ENCODE measurements around the gene SDF2L1.
A peak's percentile ranks its signal among the peaks of the same experiment; 100 is the strongest.

SDF2L1 gene

GRCh38 chr22:21652010-21652546 is 10.0 kb downstream of the SDF2L1 start:
- WGBS (ENCODE audit: extremely low coverage, insufficient coverage, low lambda C conversion rate), result no CpG with 5 or more reads among the region's 44 CpGs
- Histone ChIP-seq H3K4me2 (ENCODE audit: low read length) (peak overlapping the region; percentile 64), H4K8ac (ENCODE audit: low read depth, low read length) (no peak overlapping the region), H3K4me1 (ENCODE audit: control insufficient read depth, low read depth, low read length) (peaks cover 6% of the 10 kb centered on the region), H2BK5ac (ENCODE audit: low read length) (peak overlapping the region; percentile 82), H3K79me1 (ENCODE audit: low read length) (peaks cover 4% of the 10 kb centered on the region), H3K9ac (ENCODE audit: low read length) (peak overlapping the region; percentile 95), H3K27me3 (ENCODE audit: insufficient read depth, low read length, poor library complexity) (no peaks in the 10 kb centered on the region), H3K18ac (ENCODE audit: low read length) (peak overlapping the region; percentile 78), H2BK120ac (ENCODE audit: low read depth, low read length) (peak overlapping the region; percentile 49), H3K79me2 (ENCODE audit: control insufficient read depth, insufficient read depth, low read length) (no peaks in the 10 kb centered on the region), H3K56ac (ENCODE audit: low read length) (peak overlapping the region; percentile 97), H2BK15ac (replicated peaks; ENCODE audit: low read depth) (no peak overlapping the region), H3K23ac (ENCODE audit: low read length) (peak overlapping the region; percentile 66), H3K27ac (ENCODE audit: low read depth, low read length) (peak overlapping the region; percentile 83), H3K4ac (ENCODE audit: low read depth, low read length) (peak overlapping the region; percentile 65), H2AK5ac (ENCODE audit: low read length) (no peak overlapping the region), H3K4me3 (ENCODE audit: low read length) (peak overlapping the region; percentile 82), H3K36me3 (ENCODE audit: control insufficient read depth, insufficient read depth, low read length) (peaks cover 2% of the 10 kb centered on the region), H4K5ac (ENCODE audit: low read length) (no peak overlapping the region)
- peak; percentile 93 for DNase-seq

- H3K4me2 ChIP-seq (ENCODE audit: low read length), result peak overlapping the region; percentile 64
- H3K4me3 ChIP-seq (ENCODE audit: low read length), result peak overlapping the region; percentile 82
- no peak overlapping the region for H4K5ac ChIP-seq (ENCODE audit: low read length)
- H3K79me2 ChIP-seq (ENCODE audit: control insufficient read depth, insufficient read depth, low read length), result no peaks in the 10 kb centered on the region
- H2BK5ac ChIP-seq (ENCODE audit: low read length), result no peak overlapping the region
- peaks cover 2% of the 10 kb centered on the region for H3K36me3 ChIP-seq (ENCODE audit: control insufficient read depth, insufficient read depth, low read length)
- H4K8ac ChIP-seq (ENCODE audit: low read depth, low read length), result no peak overlapping the region
- H3K27me3 ChIP-seq (ENCODE audit: insufficient read depth, low read length, poor library complexity), result no peaks in the 10 kb centered on the region
- peak; percentile 43 for DNase-seq
- H3K9ac ChIP-seq (ENCODE audit: low read length), result peak overlapping the region; percentile 95
- H2BK120ac ChIP-seq (ENCODE audit: low read depth, low read length), result no peak overlapping the region
- H3K23ac ChIP-seq (ENCODE audit: low read length), result peak overlapping the region; percentile 66
- H3K56ac ChIP-seq (ENCODE audit: low read length), result peak overlapping the region; percentile 97
- no peak overlapping the region for H2AK5ac ChIP-seq (ENCODE audit: low read length)
- H3K18ac ChIP-seq (ENCODE audit: low read length), result peak overlapping the region; percentile 78
- peaks cover 6% of the 10 kb centered on the region for H3K4me1 ChIP-seq (ENCODE audit: control insufficient read depth, low read depth, low read length)
- peaks cover 4% of the 10 kb centered on the region for H3K79me1 ChIP-seq (ENCODE audit: low read length)
- no peak overlapping the region for H2BK15ac ChIP-seq (replicated peaks; ENCODE audit: low read depth)
- WGBS (ENCODE audit: extremely low coverage, insufficient coverage, low lambda C conversion rate), result no CpG with 5 or more reads among the region's 40 CpGs
- H3K4ac ChIP-seq (ENCODE audit: low read depth, low read length), result peak overlapping the region; percentile 65
- peak overlapping the region; percentile 65 for H3K27ac ChIP-seq (ENCODE audit: low read depth, low read length)
Measured at GRCh38 chr22:21652547-21653545, 10.7 kb downstream of the SDF2L1 start.

GRCh38 chr22:21657020-21657359 is 14.9 kb downstream of the SDF2L1 start:
- H3K9ac ChIP-seq (ENCODE audit: low read length), result peak overlapping the region; percentile 10
- H3K4me2 ChIP-seq (ENCODE audit: low read length), result peak overlapping the region; percentile 18
- H2AK5ac ChIP-seq (ENCODE audit: low read length), result no peak overlapping the region
- no peak overlapping the region for H2BK5ac ChIP-seq (ENCODE audit: low read length)
- no peaks in the 10 kb centered on the region for H3K79me2 ChIP-seq (ENCODE audit: control insufficient read depth, insufficient read depth, low read length)
- no peak overlapping the region for H3K18ac ChIP-seq (ENCODE audit: low read length)
- peaks cover 4% of the 10 kb centered on the region for H3K79me1 ChIP-seq (ENCODE audit: low read length)
- no peak overlapping the region for H3K23ac ChIP-seq (ENCODE audit: low read length)
- peaks cover 2% of the 10 kb centered on the region for H3K4me1 ChIP-seq (ENCODE audit: control insufficient read depth, low read depth, low read length)
- no peak overlapping the region for H3K4ac ChIP-seq (ENCODE audit: low read depth, low read length)
- H3K27ac ChIP-seq (ENCODE audit: low read depth, low read length), result no peak overlapping the region
- H3K4me3 ChIP-seq (ENCODE audit: low read length), result no peak overlapping the region
- no peak overlapping the region for H4K5ac ChIP-seq (ENCODE audit: low read length)
- no peak overlapping the region for H2BK120ac ChIP-seq (ENCODE audit: low read depth, low read length)
- no peak overlapping the region for H4K8ac ChIP-seq (ENCODE audit: low read depth, low read length)
- peak overlapping the region; percentile 30 for H3K56ac ChIP-seq (ENCODE audit: low read length)
- H2BK15ac ChIP-seq (replicated peaks; ENCODE audit: low read depth), result no peak overlapping the region
- H3K36me3 ChIP-seq (ENCODE audit: control insufficient read depth, insufficient read depth, low read length), result peaks cover 2% of the 10 kb centered on the region
- peak; percentile 57 for DNase-seq
- no CpG with 5 or more reads among the region's 17 CpGs for WGBS (ENCODE audit: extremely low coverage, insufficient coverage, low lambda C conversion rate)
- no peaks in the 10 kb centered on the region for H3K27me3 ChIP-seq (ENCODE audit: insufficient read depth, low read length, poor library complexity)

- H2BK120ac ChIP-seq (ENCODE audit: low read depth, low read length), result no peak overlapping the region
- H4K8ac ChIP-seq (ENCODE audit: low read depth, low read length), result no peak overlapping the region
- H3K4ac ChIP-seq (ENCODE audit: low read depth, low read length), result no peak overlapping the region
- H3K4me2 ChIP-seq (ENCODE audit: low read length), result peak overlapping the region; percentile 32
- H3K79me1 ChIP-seq (ENCODE audit: low read length), result peaks cover 4% of the 10 kb centered on the region
- no peak overlapping the region for H2BK5ac ChIP-seq (ENCODE audit: low read length)
- H3K56ac ChIP-seq (ENCODE audit: low read length), result peak overlapping the region; percentile 84
- peak overlapping the region; percentile 68 for H3K9ac ChIP-seq (ENCODE audit: low read length)
- peaks cover 2% of the 10 kb centered on the region for H3K4me1 ChIP-seq (ENCODE audit: control insufficient read depth, low read depth, low read length)
- peaks cover 2% of the 10 kb centered on the region for H3K36me3 ChIP-seq (ENCODE audit: control insufficient read depth, insufficient read depth, low read length)
- H2BK15ac ChIP-seq (replicated peaks; ENCODE audit: low read depth), result no peak overlapping the region
- no peak overlapping the region for H3K18ac ChIP-seq (ENCODE audit: low read length)
- H3K79me2 ChIP-seq (ENCODE audit: control insufficient read depth, insufficient read depth, low read length), result no peaks in the 10 kb centered on the region
- WGBS (ENCODE audit: extremely low coverage, insufficient coverage, low lambda C conversion rate), result no CpG with 5 or more reads among the region's 79 CpGs
- H3K27ac ChIP-seq (ENCODE audit: low read depth, low read length), result peak overlapping the region; percentile 75
- no peaks in the 10 kb centered on the region for H3K27me3 ChIP-seq (ENCODE audit: insufficient read depth, low read length, poor library complexity)
- peak overlapping the region; percentile 48 for H3K23ac ChIP-seq (ENCODE audit: low read length)
- H4K5ac ChIP-seq (ENCODE audit: low read length), result no peak overlapping the region
- H2AK5ac ChIP-seq (ENCODE audit: low read length), result no peak overlapping the region
- peak overlapping the region; percentile 6 for H3K4me3 ChIP-seq (ENCODE audit: low read length)
- DNase-seq, result peak; percentile 77
Measured at GRCh38 chr22:21657360-21658032, 15.4 kb downstream of the SDF2L1 start.

- no peak overlapping the region for H2BK15ac ChIP-seq (replicated peaks; ENCODE audit: low read depth)
- no peak overlapping the region for H3K4me3 ChIP-seq (ENCODE audit: low read length)
- no peaks in the 10 kb centered on the region for H3K27me3 ChIP-seq (ENCODE audit: insufficient read depth, low read length, poor library complexity)
- H2AK5ac ChIP-seq (ENCODE audit: low read length), result no peak overlapping the region
- H3K4me1 ChIP-seq (ENCODE audit: control insufficient read depth, low read depth, low read length), result no peaks in the 10 kb centered on the region
- H3K56ac ChIP-seq (ENCODE audit: low read length), result no peak overlapping the region
- no peak overlapping the region for H3K27ac ChIP-seq (ENCODE audit: low read depth, low read length)
- H3K9ac ChIP-seq (ENCODE audit: low read length), result no peak overlapping the region
- H3K4me2 ChIP-seq (ENCODE audit: low read length), result no peak overlapping the region
- no peaks in the 10 kb centered on the region for H3K79me1 ChIP-seq (ENCODE audit: low read length)
- no peak for DNase-seq
- H3K23ac ChIP-seq (ENCODE audit: low read length), result no peak overlapping the region
- H3K36me3 ChIP-seq (ENCODE audit: control insufficient read depth, insufficient read depth, low read length), result no peaks in the 10 kb centered on the region
- no peaks in the 10 kb centered on the region for H3K79me2 ChIP-seq (ENCODE audit: control insufficient read depth, insufficient read depth, low read length)
- H3K4ac ChIP-seq (ENCODE audit: low read depth, low read length), result no peak overlapping the region
- H3K18ac ChIP-seq (ENCODE audit: low read length), result no peak overlapping the region
- no peak overlapping the region for H4K5ac ChIP-seq (ENCODE audit: low read length)
- H2BK120ac ChIP-seq (ENCODE audit: low read depth, low read length), result no peak overlapping the region
- WGBS (ENCODE audit: extremely low coverage, insufficient coverage, low lambda C conversion rate), result no CpG with 5 or more reads among the region's 7 CpGs
- H2BK5ac ChIP-seq (ENCODE audit: low read length), result no peak overlapping the region
- H4K8ac ChIP-seq (ENCODE audit: low read depth, low read length), result no peak overlapping the region
Measured at GRCh38 chr22:21659864-21660525, 17.9 kb downstream of the SDF2L1 start.

Data from mesendoderm (in vitro differentiated cells).